Endodermal cell (in vitro differentiated cells): ENCODE data around the gene MYL10. TPM values are rescaled to one million over a fixed set of nuclear protein-coding genes. Genes with fewer than 3 reads are reported as not detected.

Source experiments
- DNase-seq: peaks from one replicate; pipeline ENCODE4 v3.0.0-alpha.2; 2017
- H3K27ac ChIP-seq: 2 replicates; pipeline ENCODE4 v1.5.1; 2013; ENCODE audit warnings: mild to moderate bottlenecking, low read depth, low read length, moderate library complexity
- H3K27me3 ChIP-seq: 2 replicates; pipeline ENCODE4 v1.6.1; 2013; ENCODE audit warnings: mild to moderate bottlenecking, low read length, moderate library complexity; ENCODE audit not compliant: insufficient read depth, control insufficient read depth, poor library complexity, severe bottlenecking
- H3K36me3 ChIP-seq: 2 replicates; pipeline ENCODE4 v1.7.0; 2013; ENCODE audit warnings: mild to moderate bottlenecking, low read length, moderate library complexity; ENCODE audit not compliant: control insufficient read depth, insufficient read depth
- H3K4me1 ChIP-seq: one replicate; pipeline ENCODE4 v1.7.0; 2013; ENCODE audit warnings: low read length; ENCODE audit not compliant: control insufficient read depth, insufficient read depth
- H3K4me3 ChIP-seq: 2 replicates; pipeline ENCODE4 v1.5.1; 2013; ENCODE audit warnings: mild to moderate bottlenecking, low read length, moderate library complexity
- H3K9ac ChIP-seq: 2 replicates; pipeline ENCODE4 v1.6.1; 2013; ENCODE audit warnings: mild to moderate bottlenecking, low read length, moderate library complexity; ENCODE audit not compliant: poor library complexity, severe bottlenecking; ENCODE audit errors: extremely low read depth
- H3K9me3 ChIP-seq: 2 replicates; pipeline ENCODE4 v1.6.1; 2013; ENCODE audit warnings: mild to moderate bottlenecking, low read length, moderate library complexity; ENCODE audit not compliant: control insufficient read depth
- H3K27ac Mint-ChIP-seq: 2 replicates; pipeline ENCODE4 v1.8.0; 2020; ENCODE audit warnings: mixed read lengths
- H3K27me3 Mint-ChIP-seq: 2 replicates; pipeline ENCODE4 v1.8.0; 2021; ENCODE audit warnings: mild to moderate bottlenecking, mixed read lengths; ENCODE audit not compliant: insufficient read depth
- H3K36me3 Mint-ChIP-seq: 2 replicates; pipeline ENCODE4 v1.8.0; 2020; ENCODE audit warnings: low read depth, mixed read lengths
- H3K4me1 Mint-ChIP-seq: 2 replicates; pipeline ENCODE4 v1.8.0; 2020; ENCODE audit warnings: mixed read lengths
- H3K4me3 Mint-ChIP-seq: 2 replicates; pipeline ENCODE4 v1.8.0; 2020; ENCODE audit warnings: mild to moderate bottlenecking, moderate library complexity, mixed read lengths
- H3K9me3 Mint-ChIP-seq: 2 replicates; pipeline ENCODE4 v1.8.0; 2020; ENCODE audit warnings: mild to moderate bottlenecking, mixed read lengths
- WGBS, 2 experiments: methylation state at CpG; one replicate each; pipeline versions ENCODE4 v1.1.5 to v1.1.7; 2013; ENCODE audit warnings: missing lambda C conversion rate in 2 of 2, mixed read lengths in 1 of 2; ENCODE audit not compliant: insufficient coverage in 1 of 2, insufficient read length in 1 of 2; 5-methylcytosine and 5-hydroxymethylcytosine counted together
- total RNA-seq, 2 donors: library from RNA; stranded (reverse); fragmentation: NEBNext Ultra II Directional in 1 of 2; extraction: Animal tissue kit (Norgen Biotek cat#: 25700) in 1 of 2; gene quantifications; 2 replicates in 1 of 2; 3 replicates in 1 of 2; pipeline ENCODE4 v1.2.1, GENCODE V29; 2021
- TF ChIP-seq, protein P1 (sequence below): fragments of 200-600 bp; sonication (generic); conservative IDR thresholded peaks from 2 replicates; pipeline ENCODE4 v1.5.0; 2021; ENCODE audit warnings: antibody characterized with exemption, mild to moderate bottlenecking

The MYL10 gene
- total RNA-seq, 2 donors from 2014 or later = not detected

- DNase-seq = no peak
- Mint-ChIP-seq H3K9me3 (peaks cover 26% of the 10 kb centered on the region), H3K27me3 (peaks cover 3% of the 10 kb centered on the region), H3K36me3 (no peaks in the 10 kb centered on the region), H3K4me3 (no peak overlapping the region), H3K27ac (no peak overlapping the region), H3K4me1 (peaks cover 11% of the 10 kb centered on the region)
- 76% methylated on average over 1 of the region's 1 CpG; no CpG with 5 or more reads in 1 of the 2 experiments for WGBS, 2 experiments
- no peak overlapping the region for H3K27ac ChIP-seq
- H3K4me1 ChIP-seq = no peaks in the 10 kb centered on the region
- H3K9me3 ChIP-seq = peaks cover 18% of the 10 kb centered on the region
- H3K27me3 ChIP-seq = no peaks in the 10 kb centered on the region
- TF ChIP-seq, protein P1, sequence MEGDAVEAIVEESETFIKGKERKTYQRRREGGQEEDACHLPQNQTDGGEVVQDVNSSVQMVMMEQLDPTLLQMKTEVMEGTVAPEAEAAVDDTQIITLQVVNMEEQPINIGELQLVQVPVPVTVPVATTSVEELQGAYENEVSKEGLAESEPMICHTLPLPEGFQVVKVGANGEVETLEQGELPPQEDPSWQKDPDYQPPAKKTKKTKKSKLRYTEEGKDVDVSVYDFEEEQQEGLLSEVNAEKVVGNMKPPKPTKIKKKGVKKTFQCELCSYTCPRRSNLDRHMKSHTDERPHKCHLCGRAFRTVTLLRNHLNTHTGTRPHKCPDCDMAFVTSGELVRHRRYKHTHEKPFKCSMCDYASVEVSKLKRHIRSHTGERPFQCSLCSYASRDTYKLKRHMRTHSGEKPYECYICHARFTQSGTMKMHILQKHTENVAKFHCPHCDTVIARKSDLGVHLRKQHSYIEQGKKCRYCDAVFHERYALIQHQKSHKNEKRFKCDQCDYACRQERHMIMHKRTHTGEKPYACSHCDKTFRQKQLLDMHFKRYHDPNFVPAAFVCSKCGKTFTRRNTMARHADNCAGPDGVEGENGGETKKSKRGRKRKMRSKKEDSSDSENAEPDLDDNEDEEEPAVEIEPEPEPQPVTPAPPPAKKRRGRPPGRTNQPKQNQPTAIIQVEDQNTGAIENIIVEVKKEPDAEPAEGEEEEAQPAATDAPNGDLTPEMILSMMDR = no peak
- no peaks in the 10 kb centered on the region for H3K36me3 ChIP-seq
- no peak overlapping the region for H3K9ac ChIP-seq
- H3K4me3 ChIP-seq = no peak overlapping the region
These were observed 50.5 kb downstream of the MYL10 start for GRCh38 chr7:101578552-101578951.

DNA sequence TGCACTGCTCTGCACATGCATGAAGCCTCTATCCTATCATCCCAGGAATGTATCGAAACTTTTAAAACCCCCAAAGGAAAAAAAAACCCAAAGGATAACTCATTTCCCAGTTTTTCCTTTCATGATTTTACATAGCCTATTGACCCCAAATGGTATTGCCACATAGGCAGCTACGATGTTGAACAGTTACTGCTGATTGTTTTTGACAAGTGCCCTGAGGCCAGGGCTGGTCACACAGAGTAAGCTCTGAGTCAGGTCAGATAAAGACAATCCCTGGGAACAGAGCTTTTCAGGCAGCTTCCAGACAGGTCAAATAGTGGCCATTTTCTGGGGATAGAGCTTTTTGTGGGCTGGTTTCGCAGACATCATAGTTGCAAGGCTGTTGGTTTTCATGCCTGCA, 52.1 kb downstream of the MYL10 start:
- Histone ChIP-seq H3K27me3 (no peaks in the 10 kb centered on the region), H3K9ac (no peak overlapping the region), H3K4me1 (no peaks in the 10 kb centered on the region), H3K4me3 (no peak overlapping the region), H3K9me3 (peaks cover 24% of the 10 kb centered on the region), H3K36me3 (no peaks in the 10 kb centered on the region), H3K27ac (no peak overlapping the region)
- TF ChIP-seq, protein P1 = no peak
- Mint-ChIP-seq H3K27me3 (peaks cover 2% of the 10 kb centered on the region), H3K36me3 (peaks cover 5% of the 10 kb centered on the region), H3K9me3 (peaks cover 35% of the 10 kb centered on the region), H3K4me1 (peaks cover 11% of the 10 kb centered on the region), H3K27ac (no peak overlapping the region), H3K4me3 (no peak overlapping the region)
- peak; percentile 38 for DNase-seq
- WGBS, 2 experiments = 91 to 100% methylated on average over 2 to 3 of the region's 3 CpGs

DNA sequence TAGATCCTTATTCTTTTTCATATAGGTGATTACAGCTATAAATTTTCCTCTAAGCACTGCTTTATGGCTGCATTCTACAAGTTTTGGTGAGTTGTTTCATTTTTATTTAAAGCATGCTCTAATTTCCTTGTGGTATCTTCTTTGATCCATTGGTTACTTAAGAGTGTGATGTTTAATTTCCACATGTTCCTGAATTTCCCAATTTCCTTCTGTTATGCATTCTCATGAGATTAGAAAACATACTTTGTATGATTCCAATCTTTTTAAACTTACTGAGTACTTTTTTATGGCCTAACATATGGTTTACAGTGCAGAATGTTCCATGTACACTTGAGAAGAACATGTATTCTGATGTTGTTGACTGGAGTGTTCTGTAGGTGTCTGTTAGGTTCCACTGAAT, 53.4 kb downstream of the MYL10 start:
- Histone ChIP-seq H3K4me1 (no peaks in the 10 kb centered on the region), H3K36me3 (no peaks in the 10 kb centered on the region), H3K27ac (no peak overlapping the region), H3K9ac (no peak overlapping the region), H3K9me3 (peaks cover 24% of the 10 kb centered on the region), H3K27me3 (no peaks in the 10 kb centered on the region), H3K4me3 (no peak overlapping the region)
- Mint-ChIP-seq H3K36me3 (peaks cover 5% of the 10 kb centered on the region), H3K27ac (no peak overlapping the region), H3K4me3 (no peak overlapping the region), H3K27me3 (peaks cover 2% of the 10 kb centered on the region), H3K9me3 (peaks cover 41% of the 10 kb centered on the region), H3K4me1 (peaks cover 11% of the 10 kb centered on the region)
- no peak for DNase-seq
- TF ChIP-seq, protein P1 = no peak
